C4-2B (cell line): ENCODE data around the gene GCK.

Source experiments
- H3K27ac ChIP-seq: fragments of 450-650 bp; 2 replicates; pipeline ENCODE4 v1.5.1; 2017
- CTCF ChIP-seq: fragments of 450-650 bp; conservative IDR thresholded peaks from 2 replicates; pipeline ENCODE4 v1.5.1; 2017; ENCODE audit warnings: mild to moderate bottlenecking
- ZFX ChIP-seq: fragments of 450-650 bp; IDR thresholded peaks from 2 replicates; pipeline ENCODE4 v1.6.1; 2017

Gene GCK

GRCh38 chr7:44148166-44148565, 41.1 kb downstream of the GCK start:
- TF ChIP-seq CTCF, result no peak
- TF ChIP-seq ZFX, result no peak
- H3K27ac ChIP-seq, result no peak overlapping the region

- H3K27ac ChIP-seq, result no peak overlapping the region
- TF ChIP-seq CTCF (no peak), ZFX (no peak)
Measured at GRCh38 chr7:44147026-44147991, 41.9 kb downstream of the GCK start.

- no peak overlapping the region for H3K27ac ChIP-seq
Measured at GRCh38 chr7:44145969-44146911, 43.0 kb downstream of the GCK start.

GRCh38 chr7:44145479-44145968, 43.7 kb downstream of the GCK start:
- TF ChIP-seq ZFX (no peak), CTCF (no peak)
- H3K27ac ChIP-seq, result no peak overlapping the region

More at GRCh38 chr7:44145969-44146911, 43.0 kb downstream of the GCK start:
- TF ChIP-seq ZFX (no peak), CTCF (no peak)

GRCh38 chr7:44144968-44145478, 44.2 kb downstream of the GCK start:
- TF ChIP-seq CTCF (no peak), ZFX (no peak)
- H3K27ac ChIP-seq, result no peak overlapping the region

GRCh38 chr7:44144426-44144967, 44.7 kb downstream of the GCK start:
- H3K27ac ChIP-seq, result no peak overlapping the region
- TF ChIP-seq ZFX (no peak), CTCF (no peak)
